Esophagus squamous epithelium (tissue), 4 donors: ENCODE results near the gene FBXL15.

Experiments used
- POLR2A ChIP-seq, 4 donors: fragments of 450-650 bp; IDR thresholded peaks; one replicate each; pipeline ENCODE4 v1.6.1; 2017; ENCODE audit warnings: antibody characterized with exemption in 4 of 4, mild to moderate bottlenecking in 4 of 4, moderate library complexity in 3 of 4
- TF ChIP-seq, protein P1 (sequence below), 6 experiments: fragments of 450-650 bp in 4 of 6; fragments of 200-600 bp in 2 of 6; sonication (generic) in 2 of 6; IDR thresholded peaks; one replicate each; pipeline ENCODE4 v1.5.1; 2016 to 2019; ENCODE audit warnings: antibody characterized with exemption in 6 of 6, mild to moderate bottlenecking in 4 of 6, moderate library complexity in 4 of 6

DNA sequence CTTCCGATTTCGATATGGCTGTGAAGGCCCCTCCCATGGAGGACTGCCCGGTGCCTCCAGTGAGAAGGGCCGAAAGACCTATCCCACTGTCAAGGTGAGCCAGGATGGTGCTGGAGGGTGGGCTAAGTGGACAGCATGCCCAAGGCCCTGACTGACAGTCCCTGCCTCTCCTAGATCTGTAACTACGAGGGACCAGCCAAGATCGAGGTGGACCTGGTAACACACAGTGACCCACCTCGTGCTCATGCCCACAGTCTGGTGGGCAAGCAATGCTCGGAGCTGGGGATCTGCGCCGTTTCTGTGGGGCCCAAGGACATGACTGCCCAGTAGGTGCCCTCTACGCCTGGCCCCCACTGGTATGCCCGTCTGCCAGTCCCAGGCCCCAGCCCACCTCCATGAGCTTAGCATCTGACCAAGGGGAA, 23.9 kb upstream of the FBXL15 start:
- TF ChIP-seq, protein P1, sequence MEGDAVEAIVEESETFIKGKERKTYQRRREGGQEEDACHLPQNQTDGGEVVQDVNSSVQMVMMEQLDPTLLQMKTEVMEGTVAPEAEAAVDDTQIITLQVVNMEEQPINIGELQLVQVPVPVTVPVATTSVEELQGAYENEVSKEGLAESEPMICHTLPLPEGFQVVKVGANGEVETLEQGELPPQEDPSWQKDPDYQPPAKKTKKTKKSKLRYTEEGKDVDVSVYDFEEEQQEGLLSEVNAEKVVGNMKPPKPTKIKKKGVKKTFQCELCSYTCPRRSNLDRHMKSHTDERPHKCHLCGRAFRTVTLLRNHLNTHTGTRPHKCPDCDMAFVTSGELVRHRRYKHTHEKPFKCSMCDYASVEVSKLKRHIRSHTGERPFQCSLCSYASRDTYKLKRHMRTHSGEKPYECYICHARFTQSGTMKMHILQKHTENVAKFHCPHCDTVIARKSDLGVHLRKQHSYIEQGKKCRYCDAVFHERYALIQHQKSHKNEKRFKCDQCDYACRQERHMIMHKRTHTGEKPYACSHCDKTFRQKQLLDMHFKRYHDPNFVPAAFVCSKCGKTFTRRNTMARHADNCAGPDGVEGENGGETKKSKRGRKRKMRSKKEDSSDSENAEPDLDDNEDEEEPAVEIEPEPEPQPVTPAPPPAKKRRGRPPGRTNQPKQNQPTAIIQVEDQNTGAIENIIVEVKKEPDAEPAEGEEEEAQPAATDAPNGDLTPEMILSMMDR (IDR thresholded peaks at IDR 0.05), result no peak
- no peak for TF ChIP-seq POLR2A (IDR thresholded peaks at IDR 0.05)
